GM19452 (cell line): Measurements from ENCODE around the gene TEC.
A peak's percentile ranks its signal among the peaks of the same experiment; 100 is the strongest.

Experiments
- ATAC-seq: cut with Tn5 transposase; IDR thresholded peaks from one replicate; pipeline ENCODE4 v1.9.1; 2021; ENCODE audit not compliant: unreplicated experiment

TEC gene

DNA sequence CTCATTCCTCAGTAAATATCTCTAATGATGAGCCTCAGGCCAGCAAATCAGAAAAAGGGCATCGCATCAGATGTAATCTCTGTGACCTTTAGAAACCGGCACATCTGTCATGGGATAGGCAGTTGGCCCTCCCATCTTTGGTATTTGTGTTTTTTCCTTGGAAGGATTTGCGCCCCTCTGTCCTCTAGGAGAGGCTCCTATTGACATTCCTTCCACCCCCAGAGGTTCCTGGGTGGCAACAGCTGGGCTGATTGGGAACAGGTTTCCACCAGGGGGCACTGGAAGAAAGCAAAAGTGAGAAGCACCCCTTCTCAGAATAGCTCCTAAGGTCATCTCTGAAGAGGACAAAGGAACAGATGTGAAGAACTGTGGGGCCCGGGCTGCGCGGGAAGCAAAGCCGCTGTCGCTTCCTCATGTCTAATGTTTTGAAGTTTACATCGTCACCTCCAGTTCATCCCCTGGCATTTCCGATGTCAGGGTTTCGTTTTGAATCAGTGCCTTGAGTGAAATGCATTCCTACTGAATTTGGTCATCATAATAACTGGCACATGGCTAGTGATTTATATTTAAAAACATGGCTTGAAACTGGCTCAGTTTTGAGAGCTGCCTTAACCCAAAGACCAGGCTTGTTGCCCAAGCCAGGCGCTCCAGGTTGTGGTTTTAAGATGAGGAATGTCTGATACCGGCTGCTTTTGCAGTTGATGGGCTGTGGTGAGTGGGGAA lies 141.8 kb downstream of the TEC start:
- ATAC-seq, result peak; percentile 86

- ATAC-seq, result no peak
Observed at GRCh38 chr4:48127231-48127630, 142.4 kb downstream of the TEC start.

DNA sequence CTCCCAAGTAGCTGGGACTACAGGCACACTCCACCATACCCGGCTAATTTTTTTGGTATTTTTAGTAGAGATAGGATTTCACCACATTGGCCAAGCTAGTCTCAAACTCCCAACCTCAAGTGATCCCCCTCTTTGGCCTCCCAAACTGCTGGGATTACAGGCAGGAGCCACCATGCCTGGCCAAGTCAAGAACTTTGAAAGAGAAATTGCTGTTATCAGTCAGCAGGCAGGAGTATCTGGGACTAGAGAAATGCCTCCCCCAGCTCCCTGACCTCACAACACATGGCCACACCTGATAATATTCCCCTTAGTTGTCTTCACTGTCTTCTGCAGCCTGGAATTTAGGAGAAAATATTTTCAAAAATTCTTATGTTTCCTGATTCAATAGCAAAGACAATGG lies 143.0 kb downstream of the TEC start:
- ATAC-seq, result no peak

GRCh38 chr4:48124870-48125269 lies 144.8 kb downstream of the TEC start:
- no peak for ATAC-seq

DNA sequence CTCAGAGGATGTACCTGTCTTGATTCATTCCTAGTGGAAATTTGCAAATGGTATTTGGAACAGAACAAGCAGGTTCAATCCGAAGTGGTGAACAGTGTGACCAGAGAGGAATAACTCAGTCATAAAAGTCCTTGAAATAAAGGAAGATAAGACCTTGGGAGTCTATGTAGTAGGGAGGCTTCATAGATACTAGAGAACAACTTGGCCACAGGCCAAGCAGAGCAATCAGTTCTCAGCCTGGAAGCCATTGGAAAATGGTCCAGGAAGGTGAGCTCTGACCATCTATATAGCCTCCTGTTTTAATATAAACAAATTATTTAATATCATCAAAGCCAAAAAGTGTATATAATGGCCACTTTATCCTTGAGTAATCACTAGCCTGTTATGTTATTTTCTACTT lies 146.9 kb downstream of the TEC start:
- no peak for ATAC-seq

GRCh38 chr4:48121180-48121579 lies 148.5 kb downstream of the TEC start:
- no peak for ATAC-seq

- no peak for ATAC-seq
Observed at GRCh38 chr4:48120132-48120531, 149.5 kb downstream of the TEC start.

GRCh38 chr4:48119646-48120045 lies 150.0 kb downstream of the TEC start:
- ATAC-seq, result no peak

GRCh38 chr4:48118081-48118480 lies 151.6 kb downstream of the TEC start:
- no peak for ATAC-seq

- ATAC-seq, result no peak
Observed at GRCh38 chr4:48116582-48116981, 153.1 kb downstream of the TEC start.

DNA sequence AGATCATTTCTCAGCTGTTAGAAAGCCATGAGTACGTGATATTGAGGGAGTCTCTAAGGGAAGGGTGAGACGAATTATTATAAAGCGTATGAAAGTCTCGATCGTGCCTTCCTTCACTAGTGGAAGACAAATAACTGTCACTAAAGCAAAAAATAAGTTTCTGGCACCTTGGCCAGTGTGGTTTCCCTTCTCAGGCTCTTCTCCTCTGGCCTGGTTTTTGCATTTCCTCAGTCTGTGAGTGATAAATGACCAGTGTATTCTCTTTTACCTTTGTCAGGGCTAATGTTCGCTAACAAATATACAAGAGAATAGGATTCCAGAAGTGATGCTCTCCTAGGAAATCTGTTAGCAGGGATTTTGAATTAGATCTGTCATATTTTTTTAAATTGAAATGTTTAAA lies 155.2 kb downstream of the TEC start:
- ATAC-seq, result no peak

DNA sequence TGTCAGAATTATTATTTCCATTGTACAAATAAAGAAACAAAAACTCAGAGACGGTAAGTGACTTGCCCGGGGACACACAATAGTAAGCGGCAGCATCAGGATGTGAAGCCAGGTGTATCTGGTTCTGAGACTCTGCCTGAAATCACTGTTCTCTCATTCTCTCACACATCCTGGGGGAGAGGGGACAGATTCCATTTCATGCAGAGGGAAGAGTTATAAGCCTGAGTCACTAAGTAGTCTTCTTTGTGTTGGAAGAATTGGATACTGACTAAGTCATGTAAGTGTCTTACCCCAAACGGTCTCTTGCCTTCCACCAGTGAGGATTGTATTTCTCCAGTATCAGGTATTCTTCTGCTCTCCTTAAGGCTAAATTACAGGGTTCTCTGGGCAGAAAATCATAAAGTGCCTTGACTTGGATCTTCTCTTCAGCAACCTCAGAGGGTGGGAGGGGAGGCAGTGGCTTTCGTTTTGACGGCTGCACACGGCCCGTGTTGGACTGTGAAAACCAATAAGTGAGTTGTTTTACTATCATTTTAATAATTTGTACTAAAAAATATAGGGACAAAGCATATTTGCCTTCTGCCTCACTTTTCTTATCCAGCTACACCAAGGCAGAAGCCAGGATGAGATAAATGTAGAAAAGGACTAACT lies 157.5 kb downstream of the TEC start:
- no peak for ATAC-seq

GRCh38 chr4:48110452-48110978 lies 159.1 kb downstream of the TEC start:
- no peak for ATAC-seq

DNA sequence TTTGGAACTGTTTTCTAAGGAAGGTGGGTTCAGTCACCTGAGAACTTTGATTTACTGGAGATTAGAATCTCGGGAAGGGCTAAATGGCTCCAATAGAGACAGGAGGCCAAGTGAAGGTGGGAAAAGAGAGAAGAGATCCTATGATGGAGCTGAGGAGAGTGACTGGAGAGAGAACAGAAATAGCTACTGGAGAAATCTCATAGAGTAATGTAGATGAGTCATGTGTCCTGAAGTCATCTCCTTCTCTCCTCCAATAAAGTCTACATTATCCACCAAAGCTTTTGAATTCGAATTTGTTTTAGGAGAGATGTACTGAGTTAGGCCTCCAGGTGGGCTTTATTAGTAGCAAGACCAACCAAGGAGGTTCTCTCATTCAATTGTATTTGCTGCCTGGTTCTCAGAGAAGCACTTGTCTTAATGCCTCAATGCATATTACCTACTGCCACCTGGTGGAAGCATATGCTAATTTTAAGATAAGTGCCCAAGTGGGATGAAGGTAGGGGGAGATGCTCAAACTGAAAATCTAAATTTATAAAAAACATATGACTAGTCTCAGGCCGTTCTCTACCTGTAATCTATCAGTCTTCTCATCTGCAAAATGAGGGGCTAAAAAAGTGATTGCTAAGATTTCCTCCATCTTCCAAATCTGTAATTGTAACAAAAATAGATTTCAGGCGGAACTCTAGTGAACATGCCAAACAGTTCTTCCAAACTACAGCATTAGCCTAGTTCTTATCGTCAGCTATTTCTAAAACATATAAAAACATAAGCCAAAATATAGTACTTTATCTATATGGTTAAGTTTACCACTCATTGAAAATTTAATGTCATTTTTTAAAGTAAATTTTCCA lies 160.0 kb downstream of the TEC start:
- no peak for ATAC-seq

- no peak for ATAC-seq
Observed at GRCh38 chr4:48108309-48109073, 161.1 kb downstream of the TEC start.

DNA sequence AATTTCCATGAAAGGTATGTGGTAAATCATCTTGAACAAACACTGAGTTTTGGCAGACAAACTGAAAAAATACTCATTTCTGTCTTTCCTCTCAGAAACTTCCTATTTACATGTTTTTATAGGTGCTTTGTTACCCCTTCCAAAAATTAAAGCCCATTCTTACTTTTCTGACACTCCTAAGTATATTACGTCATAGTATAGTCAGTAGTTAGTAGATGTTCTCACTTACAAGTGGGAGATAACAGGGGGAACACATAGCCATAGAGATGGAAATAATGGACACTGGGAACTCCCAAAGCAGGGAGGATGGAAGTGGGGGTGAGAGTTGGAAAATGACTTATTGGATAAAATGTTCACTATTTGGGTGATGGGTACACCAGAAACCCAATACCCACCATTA lies 164.4 kb downstream of the TEC start:
- ATAC-seq, result no peak

- ATAC-seq, result peak; percentile 78
Observed at GRCh38 chr4:48103483-48104139, 166.0 kb downstream of the TEC start.

DNA sequence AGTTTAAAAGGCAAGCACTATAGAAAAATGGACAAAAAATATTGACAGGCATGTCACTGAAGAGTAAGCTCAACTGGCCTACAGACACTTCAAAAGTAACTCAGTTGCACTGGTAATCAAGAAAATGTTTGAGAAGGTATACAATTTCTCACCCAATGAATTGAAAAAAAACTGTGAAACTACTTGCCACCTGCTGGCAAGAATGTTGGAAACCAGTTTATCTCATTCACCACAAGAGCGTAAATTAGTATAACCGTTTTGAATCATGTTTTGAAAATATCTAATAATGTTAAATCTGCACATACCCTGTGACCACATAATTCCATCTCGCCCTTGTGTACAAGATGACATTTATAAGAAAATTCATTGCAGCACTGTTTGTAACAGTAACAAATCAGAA lies 167.3 kb downstream of the TEC start:
- ATAC-seq, result no peak

DNA sequence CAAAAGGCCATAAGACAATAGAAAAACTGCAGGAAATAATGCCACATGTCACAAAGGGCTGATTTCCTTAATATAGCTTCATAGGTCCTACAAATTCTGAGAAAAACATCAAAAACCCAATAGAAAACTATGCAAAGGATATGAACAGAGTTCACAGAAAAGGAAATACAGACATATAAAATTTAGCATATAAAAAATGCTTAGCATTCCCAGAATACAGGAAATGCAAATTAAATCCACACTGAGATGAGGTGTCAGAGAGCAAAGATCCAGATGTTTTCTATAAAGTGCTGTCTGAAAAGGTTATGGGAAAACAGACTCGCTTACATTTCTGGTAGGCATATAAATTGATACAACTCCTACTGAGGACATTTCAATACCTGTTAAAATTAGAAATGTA lies 169.4 kb downstream of the TEC start:
- ATAC-seq, result no peak

GRCh38 chr4:48095441-48095840 lies 174.2 kb downstream of the TEC start:
- no peak for ATAC-seq
